ENCODE results near the gene KIF13A.
"Not testable (repeated sequence)": the region's sequence is repeated elsewhere in the genome, so short reads cannot be mapped to it uniquely, and the experiment has no call there.

Gene KIF13A

GRCh38 chr6:17744019-17744756, 243.2 kb downstream of the KIF13A start:
- DNase-seq (ENCODE audit: low spot score): no peak
- in situ Hi-C loops (cut with MboI; ENCODE audit: low sequenced_read_pairs, unreplicated experiment): no loop called here
- TF ChIP-seq, protein P1, sequence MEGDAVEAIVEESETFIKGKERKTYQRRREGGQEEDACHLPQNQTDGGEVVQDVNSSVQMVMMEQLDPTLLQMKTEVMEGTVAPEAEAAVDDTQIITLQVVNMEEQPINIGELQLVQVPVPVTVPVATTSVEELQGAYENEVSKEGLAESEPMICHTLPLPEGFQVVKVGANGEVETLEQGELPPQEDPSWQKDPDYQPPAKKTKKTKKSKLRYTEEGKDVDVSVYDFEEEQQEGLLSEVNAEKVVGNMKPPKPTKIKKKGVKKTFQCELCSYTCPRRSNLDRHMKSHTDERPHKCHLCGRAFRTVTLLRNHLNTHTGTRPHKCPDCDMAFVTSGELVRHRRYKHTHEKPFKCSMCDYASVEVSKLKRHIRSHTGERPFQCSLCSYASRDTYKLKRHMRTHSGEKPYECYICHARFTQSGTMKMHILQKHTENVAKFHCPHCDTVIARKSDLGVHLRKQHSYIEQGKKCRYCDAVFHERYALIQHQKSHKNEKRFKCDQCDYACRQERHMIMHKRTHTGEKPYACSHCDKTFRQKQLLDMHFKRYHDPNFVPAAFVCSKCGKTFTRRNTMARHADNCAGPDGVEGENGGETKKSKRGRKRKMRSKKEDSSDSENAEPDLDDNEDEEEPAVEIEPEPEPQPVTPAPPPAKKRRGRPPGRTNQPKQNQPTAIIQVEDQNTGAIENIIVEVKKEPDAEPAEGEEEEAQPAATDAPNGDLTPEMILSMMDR (IDR thresholded peaks at IDR 0.05; ENCODE audit: borderline replicate concordance, control extremely low read depth, extremely low read depth, insufficient read depth, missing control alignments): no peak

- TF ChIP-seq, protein P1 (IDR thresholded peaks at IDR 0.05; ENCODE audit: borderline replicate concordance, control extremely low read depth, extremely low read depth, insufficient read depth, missing control alignments): no peak
- no peak for DNase-seq (ENCODE audit: low spot score)
- in situ Hi-C loops (cut with MboI; ENCODE audit: low sequenced_read_pairs, unreplicated experiment): no loop called here
These were observed 245.9 kb downstream of the KIF13A start for GRCh38 chr6:17741507-17741906.

GRCh38 chr6:17740559-17741220, 246.7 kb downstream of the KIF13A start:
- in situ Hi-C loops (cut with MboI; ENCODE audit: low sequenced_read_pairs, unreplicated experiment): no loop called here
- no peak for DNase-seq (ENCODE audit: low spot score)
- TF ChIP-seq, protein P1 (IDR thresholded peaks at IDR 0.05; ENCODE audit: borderline replicate concordance, control extremely low read depth, extremely low read depth, insufficient read depth, missing control alignments): no peak

- TF ChIP-seq, protein P1 (IDR thresholded peaks at IDR 0.05; ENCODE audit: borderline replicate concordance, control extremely low read depth, extremely low read depth, insufficient read depth, missing control alignments): no peak
- in situ Hi-C loops (cut with MboI; ENCODE audit: low sequenced_read_pairs, unreplicated experiment): no loop called here
These were observed 249.7 kb downstream of the KIF13A start for GRCh38 chr6:17737704-17738252.

GRCh38 chr6:17735311-17735710, 252.1 kb downstream of the KIF13A start:
- in situ Hi-C loops (cut with MboI; ENCODE audit: low sequenced_read_pairs, unreplicated experiment); DNase-seq (ENCODE audit: low spot score): not testable (repeated sequence)

More at GRCh38 chr6:17737704-17738252, 249.7 kb downstream of the KIF13A start:
- no peak for DNase-seq (ENCODE audit: low spot score)

GRCh38 chr6:17730078-17730704, 257.2 kb downstream of the KIF13A start:
- in situ Hi-C loops (cut with MboI; ENCODE audit: low sequenced_read_pairs, unreplicated experiment): no loop called here
- TF ChIP-seq, protein P1 (IDR thresholded peaks at IDR 0.05; ENCODE audit: borderline replicate concordance, control extremely low read depth, extremely low read depth, insufficient read depth, missing control alignments): no peak
- no peak for DNase-seq (ENCODE audit: low spot score)

Data from GM13976 (cell line).